Activated CD4-positive, alpha-beta T cell treated with anti-CD3 and anti-CD28 coated beads, Interleukin-2, amount 50 U/mL, for 1 hour (primary cell): ENCODE data around the gene BUD31.
"Not testable (repeated sequence)": the region's sequence is repeated elsewhere in the genome, so short reads cannot be mapped to it uniquely, and the experiment has no call there.

ENCODE experiments used
- DNase-seq: peaks from one replicate; pipeline ENCODE4 v3.0.0-alpha.2; 2020

The BUD31 gene

GRCh38 chr7:99402854-99403253 lies 5.9 kb upstream of the BUD31 start:
- no peak for DNase-seq

DNA sequence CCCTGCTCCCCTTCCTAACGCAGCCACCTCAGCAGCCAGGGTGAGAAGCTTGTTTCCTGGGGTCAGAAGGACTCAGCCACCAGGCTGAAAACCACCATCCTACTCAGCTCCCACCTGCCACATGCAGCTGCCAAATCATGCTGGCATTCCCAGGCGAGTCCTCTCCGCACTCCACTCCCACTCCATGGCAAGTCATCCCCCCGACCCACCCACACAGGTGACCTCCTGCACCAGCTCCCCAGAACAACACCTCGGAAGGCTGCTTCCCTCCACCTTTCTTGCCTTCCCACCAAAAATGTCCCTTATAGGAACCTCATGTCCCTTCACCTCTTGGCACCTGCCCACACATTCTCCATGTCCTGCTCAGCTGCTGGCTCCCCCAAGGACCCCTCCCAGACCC lies 5.0 kb upstream of the BUD31 start:
- no peak for DNase-seq

- DNase-seq, result no peak
Observed at GRCh38 chr7:99404235-99404976, 4.4 kb upstream of the BUD31 start.

- no peak for DNase-seq
Observed at GRCh38 chr7:99404977-99405320, 3.8 kb upstream of the BUD31 start.

DNA sequence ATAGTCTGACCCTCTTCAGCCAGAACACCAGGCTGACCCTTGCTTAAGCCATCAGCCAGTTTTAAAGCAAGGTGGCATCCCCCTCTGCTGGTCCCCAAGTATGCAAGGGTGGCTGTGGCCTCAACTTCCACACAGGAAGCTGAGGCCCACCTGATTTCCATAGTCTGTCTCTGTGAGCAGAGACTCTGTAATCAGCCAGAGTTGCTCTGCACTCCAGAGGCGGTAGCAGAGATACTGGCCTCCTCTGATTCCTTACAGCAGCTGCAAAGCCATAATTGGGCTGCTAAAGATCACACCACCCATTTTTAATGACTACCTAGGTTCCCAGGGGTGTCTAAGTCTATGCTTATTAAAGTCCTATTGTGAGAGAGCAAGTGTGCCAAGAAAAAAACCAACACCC lies 2.2 kb upstream of the BUD31 start:
- DNase-seq, result no peak

- peak; percentile 31 for DNase-seq
Observed at GRCh38 chr7:99407872-99408378, 844 bp upstream of the BUD31 start.

- DNase-seq, result no peak
Observed at GRCh38 chr7:99409192-99409572, 413 bp downstream of the BUD31 start.

GRCh38 chr7:99409806-99410205 lies 1.0 kb downstream of the BUD31 start:
- DNase-seq, result no peak

DNA sequence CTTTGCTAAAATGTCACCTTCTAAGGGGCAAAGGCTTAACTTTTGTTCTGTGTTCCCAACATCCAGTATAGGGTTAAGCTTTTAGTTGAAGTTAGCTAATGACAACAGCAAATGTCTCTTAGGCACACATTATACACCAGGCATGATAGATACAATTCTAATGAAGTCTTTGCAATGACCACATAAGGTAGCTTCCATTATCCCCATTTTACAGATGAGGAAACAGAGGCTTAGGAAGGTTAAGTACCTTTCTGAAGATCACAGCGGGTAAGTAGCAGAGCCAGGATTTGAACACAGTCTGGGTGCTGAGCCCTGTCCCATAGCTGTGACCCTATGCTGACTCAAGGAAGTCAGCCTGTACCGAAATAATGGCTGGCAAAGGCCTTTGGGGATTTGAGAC lies 1.9 kb downstream of the BUD31 start:
- no peak for DNase-seq

- DNase-seq, result not testable (repeated sequence)
Observed at GRCh38 chr7:99415513-99416127, 6.9 kb downstream of the BUD31 start.

DNA sequence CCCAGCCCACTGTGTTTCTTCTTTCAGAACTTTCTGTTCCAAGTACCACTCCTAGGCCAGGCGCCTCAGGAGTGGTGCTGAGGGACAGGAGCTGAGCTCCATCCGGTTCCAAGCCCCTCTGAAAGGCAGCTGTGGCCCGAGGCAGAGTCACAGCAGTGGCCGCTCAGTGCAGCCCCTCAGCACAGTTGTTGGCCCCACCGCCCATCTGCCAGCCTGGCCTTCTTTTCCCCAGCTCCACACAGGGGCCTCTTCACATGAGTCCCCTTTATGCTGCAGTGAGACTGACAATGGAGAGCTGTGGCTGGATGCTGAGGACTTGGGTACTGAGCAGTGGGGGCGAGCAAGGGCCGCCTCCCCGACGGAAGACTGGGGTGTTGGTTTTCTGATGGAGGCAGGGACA lies 9.5 kb downstream of the BUD31 start:
- DNase-seq, result no peak

DNA sequence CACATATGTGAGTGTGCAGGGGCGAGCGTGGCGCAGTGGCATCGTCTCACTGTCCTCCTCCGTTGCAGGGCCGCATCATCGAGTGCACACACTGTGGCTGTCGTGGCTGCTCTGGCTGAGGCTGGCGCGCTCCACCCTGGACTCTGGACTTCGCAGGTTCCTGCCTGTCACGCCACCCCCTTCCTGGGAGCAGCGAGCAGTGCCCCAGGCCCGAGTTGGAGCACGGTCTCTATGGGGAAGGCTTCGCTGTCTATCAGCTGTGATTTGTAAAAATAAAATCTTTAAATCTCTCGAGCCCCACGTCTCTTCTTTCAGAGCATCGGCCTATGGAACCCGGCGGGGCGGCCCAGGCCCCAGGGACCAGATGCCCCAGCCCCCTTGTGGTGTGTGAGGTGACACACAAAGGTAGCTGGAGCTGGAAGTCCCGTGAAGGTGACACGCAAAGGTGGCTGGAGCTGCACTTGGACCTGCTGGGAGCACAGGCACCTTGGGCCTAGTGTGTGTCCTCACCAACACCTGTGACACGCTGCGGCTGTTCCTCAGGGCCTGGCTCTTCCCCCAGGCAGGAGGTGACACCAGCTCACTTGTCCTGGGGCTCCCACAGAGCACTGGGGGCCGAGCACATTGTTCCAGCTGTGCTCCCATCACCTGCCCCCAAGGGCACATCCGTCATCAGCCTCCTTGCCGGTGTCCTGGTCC lies 10.7 kb downstream of the BUD31 start:
- DNase-seq, result no peak

DNA sequence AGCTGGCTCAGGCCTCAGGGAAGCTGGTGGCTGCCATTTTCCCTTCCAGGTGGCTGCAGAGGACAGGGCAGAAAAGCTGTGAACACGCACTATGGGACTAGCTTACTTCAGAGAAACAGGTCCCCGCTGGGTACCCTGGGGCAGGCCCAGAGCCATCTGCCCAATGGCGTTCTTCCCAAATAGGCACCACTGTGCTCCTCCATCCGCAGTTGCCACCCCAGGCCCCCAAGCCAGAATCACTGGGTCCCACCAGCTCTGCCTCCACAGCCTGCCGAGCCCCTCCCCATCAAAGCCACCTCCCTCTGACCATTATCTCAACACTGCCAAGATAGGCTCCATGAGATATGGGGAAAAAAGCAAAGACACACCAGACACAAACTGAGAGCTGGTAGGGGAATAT lies 11.4 kb downstream of the BUD31 start:
- no peak for DNase-seq

- no peak for DNase-seq
Observed at GRCh38 chr7:99420986-99421385, 12.2 kb downstream of the BUD31 start.

- no peak for DNase-seq
Observed at GRCh38 chr7:99422186-99422585, 13.4 kb downstream of the BUD31 start.

DNA sequence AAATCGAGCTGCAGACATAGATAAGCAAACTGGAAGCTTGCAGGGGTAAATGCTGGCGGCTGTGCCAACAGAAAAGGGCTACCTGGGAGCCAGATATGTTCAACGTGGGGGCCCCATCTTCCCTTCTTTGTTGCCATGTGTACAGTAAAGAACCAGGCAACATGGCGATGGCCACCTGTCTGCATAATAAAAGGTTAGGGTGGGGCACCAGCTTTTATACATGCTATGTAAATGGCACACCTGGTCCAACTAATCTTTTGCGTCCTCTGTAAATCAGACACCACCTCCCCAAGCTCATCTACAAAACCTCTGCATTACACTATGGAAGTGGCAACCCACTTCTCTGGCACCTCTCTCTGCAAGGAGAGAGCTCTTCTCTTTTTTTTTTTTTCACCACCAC lies 13.9 kb downstream of the BUD31 start:
- no peak for DNase-seq

DNA sequence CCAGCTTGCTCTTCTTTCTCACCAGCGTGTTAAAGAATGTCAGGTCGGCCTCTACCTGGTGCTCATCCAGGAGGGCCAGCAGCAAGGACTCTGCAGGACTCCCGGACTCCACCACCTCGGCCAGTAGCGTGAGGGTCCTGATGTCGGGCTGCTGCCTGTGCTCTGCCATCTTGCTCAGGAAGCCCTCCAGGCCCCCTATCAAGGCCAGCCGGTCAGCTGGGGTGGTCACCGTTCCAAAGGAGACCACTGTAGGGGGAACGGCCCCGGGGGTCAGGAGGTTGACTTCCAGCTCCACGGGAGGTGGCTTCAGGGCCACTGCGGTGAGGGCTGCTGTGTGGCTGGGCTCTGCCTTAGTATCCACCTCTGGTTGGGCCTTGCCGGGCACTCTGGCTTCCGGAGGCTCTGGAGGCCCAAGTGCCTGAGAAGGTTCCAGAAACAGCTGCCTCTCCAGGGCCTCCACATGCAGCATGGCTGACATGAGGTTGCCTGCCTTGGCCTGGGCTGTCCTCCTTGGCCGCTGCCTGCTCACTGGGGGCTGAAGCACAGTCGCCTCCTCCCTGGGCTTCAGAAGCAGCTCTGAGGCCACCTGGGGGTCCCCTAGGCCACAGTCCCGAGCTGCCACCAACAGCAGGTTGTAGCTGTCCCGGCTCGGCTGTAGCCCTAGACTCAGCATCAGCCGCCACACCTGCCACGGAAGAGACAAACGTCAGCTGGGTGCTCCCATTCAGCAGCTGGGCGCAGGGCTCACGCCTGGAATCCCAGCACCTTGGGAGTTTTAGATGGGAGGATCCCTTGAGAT lies 16.4 kb downstream of the BUD31 start:
- no peak for DNase-seq

DNA sequence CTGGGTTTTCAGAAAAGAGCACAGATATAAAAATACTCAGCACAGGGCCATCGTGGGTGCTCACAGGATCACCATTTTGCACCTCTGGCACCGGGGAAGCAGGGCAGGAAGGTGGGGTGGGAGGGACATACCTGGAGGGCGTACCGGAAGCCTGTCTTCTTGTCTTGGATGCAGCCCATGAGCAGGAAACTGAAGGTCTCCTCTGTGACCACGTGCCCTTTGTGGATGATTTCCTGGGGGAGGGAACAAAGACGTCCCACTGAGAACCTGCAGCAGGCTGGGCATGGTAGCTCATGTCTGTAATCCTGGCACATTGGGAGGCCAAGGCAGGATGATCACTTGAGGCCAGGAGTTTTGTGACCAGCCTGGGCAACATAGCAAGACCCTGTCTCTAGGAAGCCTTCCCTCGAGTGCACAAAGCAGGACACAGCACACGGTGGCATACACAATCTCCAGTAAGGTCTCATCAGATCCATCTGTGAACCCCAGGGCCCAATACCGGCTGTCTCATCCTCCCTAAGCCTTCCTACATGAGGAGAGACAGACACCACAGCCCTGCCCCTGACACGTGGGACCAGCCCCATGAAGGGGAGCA lies 20.3 kb downstream of the BUD31 start:
- no peak for DNase-seq

- no peak for DNase-seq
Observed at GRCh38 chr7:99429756-99430155, 21.0 kb downstream of the BUD31 start.

GRCh38 chr7:99431756-99432540 lies 23.2 kb downstream of the BUD31 start:
- not testable (repeated sequence) for DNase-seq

DNA sequence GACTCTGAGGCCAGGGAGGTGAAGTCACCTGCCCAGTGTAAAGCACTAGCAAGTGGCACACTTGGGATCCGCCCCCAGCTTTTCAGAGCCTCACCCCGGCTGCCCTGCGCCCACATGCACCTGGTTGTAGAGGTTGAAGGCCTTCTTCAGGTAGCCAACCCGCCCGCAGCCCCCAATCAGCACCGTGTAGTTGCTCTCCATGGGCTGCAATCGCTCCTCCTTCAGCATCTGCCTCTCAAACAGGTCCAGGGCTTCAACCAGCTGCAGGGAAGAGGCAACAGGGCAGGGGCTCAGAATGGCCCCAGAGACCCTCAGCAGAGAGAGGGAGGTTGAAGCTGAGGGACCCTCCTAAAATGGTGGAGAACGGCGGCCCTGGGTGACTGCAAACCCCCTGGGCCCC lies 24.4 kb downstream of the BUD31 start:
- no peak for DNase-seq

DNA sequence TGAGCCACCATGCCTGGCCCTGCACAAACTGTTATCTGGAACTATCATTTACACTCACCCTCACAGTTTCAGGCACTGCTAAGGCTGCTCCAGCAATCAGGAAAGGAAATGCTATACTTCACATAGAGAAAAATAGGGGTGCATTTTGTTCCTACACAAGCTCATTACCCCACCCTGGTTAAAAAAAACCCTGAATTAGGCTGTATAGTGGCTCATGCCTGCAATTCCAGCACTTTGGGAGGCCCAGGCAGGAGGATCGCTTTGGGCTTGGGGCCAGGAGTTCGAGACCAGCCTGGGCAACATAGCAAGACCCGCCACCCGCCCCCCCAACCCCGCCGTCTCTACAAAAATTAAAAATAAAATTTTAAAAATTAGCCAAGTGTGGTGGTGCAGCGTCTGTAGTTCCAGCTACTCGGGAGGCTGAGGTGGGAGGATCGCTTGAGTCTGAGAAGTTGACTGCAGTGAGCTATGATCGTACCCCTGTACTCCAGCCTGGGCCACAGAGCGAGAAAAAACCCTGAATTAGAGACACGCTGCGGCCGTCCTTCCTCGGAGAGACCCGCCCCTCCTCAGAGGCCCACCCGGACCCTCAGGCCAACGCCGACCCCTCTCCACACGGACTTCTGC lies 29.3 kb downstream of the BUD31 start:
- DNase-seq, result no peak
